Dedifferentiated amniotic fluid mesenchymal stem cell (primary cell): ENCODE results near the gene ADSS1.

Experiments
- DNase-seq: peaks from one replicate; pipeline ENCODE4 v3.0.0-alpha.2; 2016; ENCODE audit errors: extremely low spot score

ADSS1 gene

DNA sequence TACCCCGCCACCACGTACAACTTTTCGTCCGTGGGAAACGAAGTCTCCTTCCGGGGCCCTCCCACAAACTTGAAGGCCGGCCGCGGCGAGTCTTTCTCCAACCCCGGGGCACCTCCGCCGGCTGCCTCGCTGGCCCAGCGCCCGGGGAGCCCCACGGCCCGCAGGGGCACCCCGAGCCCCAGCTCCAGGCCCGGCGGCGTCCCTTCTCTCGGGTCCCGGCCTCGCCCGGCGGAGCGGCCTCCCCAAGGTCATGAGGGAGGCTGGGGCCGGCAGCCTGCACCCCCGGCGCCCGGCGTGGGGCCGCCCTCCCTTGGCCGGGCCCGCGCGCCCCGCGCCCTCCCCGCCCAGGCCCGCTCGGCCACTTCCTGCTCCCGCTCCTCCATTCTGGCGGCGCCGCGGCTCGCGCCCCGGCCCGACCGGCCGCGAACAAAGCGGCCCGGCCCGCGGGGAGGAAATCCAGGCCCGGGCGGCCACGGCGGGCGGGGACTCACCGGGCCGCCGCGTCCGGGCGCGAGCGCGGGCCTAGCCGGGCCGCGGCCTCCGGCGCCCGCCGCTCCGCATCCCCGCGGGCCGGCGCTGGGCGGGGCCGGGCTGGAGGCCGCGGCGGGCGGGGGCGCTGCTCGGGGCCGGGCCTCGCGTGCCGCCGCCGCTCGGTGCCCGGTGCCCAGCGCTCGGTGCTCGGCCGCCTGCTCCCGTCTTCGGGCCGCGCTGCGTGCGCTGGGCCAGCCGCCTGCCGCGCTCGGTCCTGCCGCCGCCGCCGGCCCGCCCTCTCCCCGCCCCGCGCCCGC lies 71.2 kb downstream of the ADSS1 start, which contains the start of gene AKT1:
Gene AKT1 (minus strand): TSS at position 756 of the 788 bp plus-strand sequence. CDS start 3,105 bp downstream, outside the sequence.
- DNase-seq, result no peak

DNA sequence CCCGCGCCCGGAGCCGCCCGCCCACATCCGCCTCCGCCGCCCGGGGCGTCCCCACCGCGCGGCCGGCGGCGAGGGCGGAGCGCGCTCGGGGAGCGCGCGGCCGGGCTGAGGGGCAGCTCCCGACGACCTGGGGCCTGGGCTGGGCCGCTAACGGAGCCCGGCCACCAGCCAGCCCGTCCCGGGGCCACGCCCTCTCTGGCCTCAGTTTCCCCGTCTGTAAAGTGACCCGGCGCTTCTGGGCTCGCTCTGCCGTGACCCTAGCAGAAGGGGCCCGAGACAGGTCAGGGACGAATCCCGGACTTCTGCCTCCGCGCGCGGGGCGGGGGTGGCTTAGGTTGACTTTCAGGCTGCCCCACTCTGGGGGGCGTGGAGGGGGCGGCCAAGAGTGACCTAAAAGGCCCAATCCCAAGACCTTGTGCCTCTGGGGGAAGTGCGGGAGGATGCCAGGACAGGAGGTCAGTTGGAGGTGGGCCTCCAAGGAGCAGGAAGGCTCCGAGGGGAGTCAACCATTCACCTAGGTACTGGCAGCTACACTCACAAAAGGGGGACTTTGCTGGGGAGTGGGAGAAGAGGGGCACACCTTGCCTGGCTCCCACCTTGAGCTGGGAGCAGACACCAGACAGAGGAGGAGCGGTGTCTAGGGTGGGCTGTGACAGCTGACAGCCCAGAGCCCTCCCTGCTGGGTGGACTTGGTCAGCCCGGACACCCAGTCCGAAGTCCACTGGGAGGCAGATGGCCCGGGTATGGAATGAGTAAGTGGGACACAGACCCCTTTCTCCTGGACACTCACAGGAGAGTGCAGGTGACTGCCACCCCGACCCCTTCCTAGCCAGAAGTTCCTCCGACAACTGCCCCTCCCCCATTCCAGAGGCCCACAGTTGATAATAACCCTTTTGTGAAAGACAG lies 72.0 kb downstream of the ADSS1 start:
- DNase-seq, result peak; percentile 18

DNA sequence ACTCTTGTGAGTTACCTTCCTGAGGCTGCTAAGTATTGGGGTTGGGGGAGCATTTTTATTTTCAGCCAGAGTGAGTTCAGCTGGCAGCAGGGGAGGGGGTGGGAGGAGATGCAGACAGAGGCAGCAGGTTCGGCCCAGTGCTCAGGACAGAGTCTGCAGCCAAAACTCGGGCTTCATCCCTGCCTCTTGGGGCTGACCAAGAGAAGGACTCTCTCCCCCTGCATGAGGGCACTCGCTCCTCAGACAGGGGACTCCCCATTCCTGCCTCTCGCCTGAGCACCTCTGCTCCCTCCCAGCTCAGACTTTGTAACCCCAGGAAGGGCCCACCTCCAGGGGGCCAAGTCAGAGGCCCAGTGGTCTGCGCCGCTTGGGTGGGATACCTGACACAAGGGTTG lies 72.7 kb downstream of the ADSS1 start:
- no peak for DNase-seq
